HG03457 (cell line): ENCODE results near the gene BST1.

Experiments used
- ATAC-seq: cut with Tn5 transposase; IDR thresholded peaks from one replicate; pipeline ENCODE4 v1.9.1; 2021; ENCODE audit warnings: moderate number of reproducible peaks; ENCODE audit not compliant: unreplicated experiment

BST1 gene

DNA sequence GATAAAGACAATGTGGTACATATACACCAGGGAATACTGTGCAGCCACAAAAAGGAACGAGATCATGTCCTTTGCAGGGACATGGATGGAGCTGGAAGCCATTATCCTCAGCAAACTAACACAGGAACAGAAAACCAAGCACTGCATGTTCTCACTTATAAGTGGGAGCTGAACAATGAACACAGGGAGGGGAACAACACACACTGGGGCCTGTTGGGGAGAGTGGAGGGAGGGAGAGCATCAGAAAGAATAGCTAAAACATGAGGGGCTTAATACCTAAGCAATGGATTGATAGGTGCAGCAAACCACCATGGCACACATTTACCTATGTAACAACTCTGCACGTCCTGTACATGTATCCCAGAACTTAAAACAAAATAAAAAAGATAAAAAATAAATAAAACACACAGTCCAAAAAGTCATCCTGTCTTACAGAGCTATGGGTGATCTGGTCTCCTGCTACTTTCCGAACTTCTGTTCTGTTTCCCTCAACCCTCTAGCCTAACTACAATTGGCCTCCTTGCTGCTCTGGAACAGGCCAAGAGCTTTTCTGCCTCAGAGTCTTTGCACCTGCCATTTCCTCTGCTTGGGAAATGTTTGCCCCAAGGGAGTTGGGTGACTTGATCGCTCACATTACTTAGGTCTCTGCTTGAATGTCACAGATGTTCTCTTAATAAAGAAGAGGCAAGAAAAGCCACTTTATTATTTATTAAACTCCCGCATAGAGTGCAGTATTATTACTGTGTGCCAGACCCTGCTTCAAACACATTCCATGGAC lies 74.2 kb downstream of the BST1 start:
- no peak for ATAC-seq

DNA sequence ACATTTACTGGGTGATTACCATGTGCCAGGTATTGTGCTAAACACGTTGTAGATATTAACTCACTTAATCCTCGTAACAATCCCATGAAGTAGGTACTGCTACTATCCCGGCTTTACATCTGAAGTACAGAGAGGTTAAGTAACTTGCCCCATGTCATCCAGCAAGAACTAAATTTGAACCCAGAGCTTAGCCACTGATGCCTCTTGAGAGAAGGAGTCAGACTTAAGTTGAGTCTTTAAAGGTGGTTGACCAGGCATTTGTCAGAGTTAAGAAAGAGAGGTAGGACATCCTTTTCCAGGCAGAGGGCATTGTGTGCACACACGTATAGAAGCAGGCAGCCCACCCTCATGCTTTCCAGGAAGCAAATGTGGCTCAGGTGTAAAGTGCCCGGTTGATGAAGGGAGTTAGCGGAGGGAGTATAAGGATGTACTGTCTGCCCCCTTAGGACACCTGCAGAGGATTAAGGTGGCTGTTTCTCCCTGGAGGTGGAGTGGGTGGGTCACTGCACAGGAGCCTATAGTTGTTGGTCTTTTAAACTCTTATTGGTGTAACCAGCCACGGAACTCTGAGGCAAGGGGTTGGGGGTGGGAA lies 74.9 kb downstream of the BST1 start:
- no peak for ATAC-seq

DNA sequence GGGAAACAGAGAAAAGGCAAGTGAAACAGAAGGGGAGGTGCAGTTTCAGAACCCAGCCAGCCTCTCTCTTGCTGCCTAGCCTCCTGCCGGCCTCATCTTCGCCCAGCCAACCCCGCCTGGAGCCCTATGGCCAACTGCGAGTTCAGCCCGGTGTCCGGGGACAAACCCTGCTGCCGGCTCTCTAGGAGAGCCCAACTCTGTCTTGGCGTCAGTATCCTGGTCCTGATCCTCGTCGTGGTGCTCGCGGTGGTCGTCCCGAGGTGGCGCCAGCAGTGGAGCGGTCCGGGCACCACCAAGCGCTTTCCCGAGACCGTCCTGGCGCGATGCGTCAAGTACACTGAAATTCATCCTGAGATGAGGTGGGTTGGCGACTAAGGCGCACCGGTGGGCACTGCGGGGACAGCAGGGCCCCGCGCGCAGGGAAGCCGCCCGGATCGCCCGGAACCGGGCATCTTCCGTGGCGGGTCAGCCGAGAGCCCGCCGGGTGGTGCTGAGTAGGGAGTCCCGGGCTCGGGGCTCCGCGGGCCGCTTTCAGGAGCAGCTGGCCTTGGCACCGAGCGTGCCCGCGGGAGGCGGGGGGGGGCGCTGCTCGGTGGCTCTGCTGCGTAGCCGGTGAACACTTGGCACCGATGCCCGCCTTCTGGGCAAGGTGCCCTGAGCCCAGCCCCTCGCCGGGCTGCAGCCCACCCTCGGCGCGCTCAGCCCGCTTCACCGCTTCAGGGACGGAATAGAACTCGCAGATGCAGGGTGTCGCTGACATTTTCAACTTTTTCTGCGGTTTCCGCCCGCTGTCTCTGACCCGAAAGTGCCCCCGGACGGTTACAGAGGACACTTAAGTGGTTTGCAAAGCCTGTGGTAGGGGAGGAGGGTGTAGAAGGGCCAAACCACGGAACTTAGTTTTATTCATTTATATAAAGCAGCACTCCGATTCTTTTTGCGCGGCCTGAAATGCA lies 75.7 kb downstream of the BST1 start, which contains the start of gene CD38:
Gene CD38 (plus strand): TSS at position 40 of the 953 bp plus-strand sequence. CDS start 87 bp downstream, at position 127.
- peak; percentile 51 for ATAC-seq

DNA sequence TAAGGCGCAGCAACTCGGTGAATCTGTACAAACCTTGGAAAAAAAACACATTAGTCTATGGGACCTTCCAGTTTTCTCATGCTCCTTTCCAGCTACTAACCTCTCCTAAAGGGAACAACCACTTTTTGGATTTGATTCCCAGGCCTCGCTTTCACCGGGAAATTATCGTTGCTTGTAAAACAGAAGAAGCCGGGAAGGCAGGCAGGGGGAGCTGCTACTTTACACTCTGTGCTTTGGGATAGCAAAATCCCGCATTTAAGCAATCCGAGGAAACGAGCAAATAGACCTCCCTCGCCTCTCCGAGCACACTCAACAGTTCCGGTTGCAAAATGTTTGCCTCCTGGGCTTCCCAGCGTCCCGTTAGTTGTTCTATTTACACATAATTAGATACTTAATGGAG lies 76.4 kb downstream of the BST1 start:
- ATAC-seq: no peak

DNA sequence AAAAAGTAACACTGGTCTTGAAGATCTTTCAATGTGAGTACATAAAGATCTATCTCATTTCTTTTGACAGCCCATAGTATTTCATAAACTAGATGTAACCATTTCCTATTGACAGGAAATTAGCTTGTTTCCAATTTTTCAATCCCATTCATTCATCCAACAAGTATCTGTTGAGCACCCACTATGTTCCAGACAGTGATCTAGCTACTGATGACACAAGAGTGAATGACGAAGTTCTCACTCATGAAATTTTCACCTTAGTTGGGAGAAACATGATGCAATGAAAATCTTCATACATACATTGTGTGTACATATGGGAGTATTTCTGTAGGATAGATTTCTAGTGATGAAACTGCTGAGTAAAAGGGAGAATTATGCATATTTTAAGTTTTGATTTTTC lies 76.9 kb downstream of the BST1 start:
- ATAC-seq: no peak

DNA sequence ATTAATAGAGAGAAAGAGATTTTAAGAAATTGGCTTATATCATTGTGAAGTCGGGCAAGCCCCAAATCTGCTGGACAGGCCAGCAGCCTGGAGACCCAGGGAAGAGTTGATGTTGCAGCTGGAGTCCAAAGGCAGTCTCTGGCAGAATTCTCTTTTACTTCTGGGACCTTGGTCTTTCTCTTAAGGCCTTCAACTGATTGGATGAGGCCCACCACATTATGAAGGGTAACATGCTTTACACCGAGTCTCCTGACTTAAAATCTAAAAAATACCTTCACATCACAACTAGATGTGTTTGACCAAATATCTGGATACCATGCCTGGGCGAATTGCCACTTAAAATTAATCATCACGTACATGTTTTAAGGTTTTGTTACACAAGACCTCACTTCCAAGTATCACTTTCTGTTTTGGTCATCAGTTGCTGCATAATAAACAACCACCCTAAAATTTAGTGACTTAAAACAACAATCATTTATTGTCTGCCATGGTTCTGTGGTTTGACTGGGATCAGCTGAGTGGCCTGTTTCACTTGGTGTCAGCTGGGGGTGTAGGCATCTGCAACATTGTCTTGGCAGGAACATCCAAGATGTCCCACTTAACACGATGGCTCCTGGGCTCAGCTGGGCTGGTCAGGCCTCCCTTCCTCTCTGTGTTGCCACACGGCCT lies 78.7 kb downstream of the BST1 start:
- peak; percentile 34 for ATAC-seq
